Skeletal muscle satellite cell (primary cell): ENCODE data around the gene RASL10B. TPM values are rescaled to one million over a fixed set of nuclear protein-coding genes. Genes with fewer than 3 reads are reported as not detected.
"Not testable (repeated sequence)": the region's sequence is repeated elsewhere in the genome, so short reads cannot be mapped to it uniquely, and the experiment has no call there.

Source experiments
- H3K27me3 ChIP-seq: 2 replicates; pipeline ENCODE4 v1.7.0; 2013; ENCODE audit warnings: low read length; ENCODE audit not compliant: control insufficient read depth, insufficient read depth
- H3K36me3 ChIP-seq: 2 replicates; pipeline ENCODE4 v1.7.0; 2013; ENCODE audit warnings: mild to moderate bottlenecking, control low read depth, low read length; ENCODE audit not compliant: insufficient read depth
- H3K4me1 ChIP-seq: 2 replicates; pipeline ENCODE4 v1.7.0; 2013; ENCODE audit warnings: low read length; ENCODE audit not compliant: control insufficient read depth, insufficient read depth
- H3K4me2 ChIP-seq: 2 replicates; pipeline ENCODE4 v1.7.0; 2013; ENCODE audit warnings: mild to moderate bottlenecking, low read length
- H3K4me3 ChIP-seq: 2 replicates; pipeline ENCODE4 v1.7.0; 2013; ENCODE audit warnings: low read length
- H3K9ac ChIP-seq: 2 replicates; pipeline ENCODE4 v1.7.0; 2013; ENCODE audit warnings: mild to moderate bottlenecking, low read depth, low read length, moderate library complexity
- H3K9me3 ChIP-seq: replicated peaks from 2 replicates; pipeline ENCODE4 v1.7.0; 2013; ENCODE audit warnings: mild to moderate bottlenecking, control low read depth, low read length
- total RNA-seq: library from RNA; depleted of rRNA; stranded (reverse); fragments of >200 nt; gene quantifications from 2 replicates; pipeline ENCODE4 v1.2.3, GENCODE V29; 2012; rRNA removed

RASL10B gene
- 0.22 and 0.25 TPM in 2 replicates for total RNA-seq

- Histone ChIP-seq H3K4me3 (peak within 1 kb of the TSS; percentile 68), H3K4me2 (peak within 1 kb of the TSS; percentile 79), H3K27me3 (no peaks in the 10 kb centered on the region), H3K9ac (peak within 1 kb of the TSS; percentile 41), H3K36me3 (peaks cover 6% of the 10 kb centered on the region), H3K4me1 (peaks cover 20% of the 10 kb centered on the region), H3K9me3 (no peaks in the 10 kb centered on the region)
These were observed at the start of gene RASL10B for GRCh38 chr17:35731239-35731916. RASL10B (plus strand) TSS chr17:35731639; CDS start chr17:35735185, 3,546 bp downstream.

DNA sequence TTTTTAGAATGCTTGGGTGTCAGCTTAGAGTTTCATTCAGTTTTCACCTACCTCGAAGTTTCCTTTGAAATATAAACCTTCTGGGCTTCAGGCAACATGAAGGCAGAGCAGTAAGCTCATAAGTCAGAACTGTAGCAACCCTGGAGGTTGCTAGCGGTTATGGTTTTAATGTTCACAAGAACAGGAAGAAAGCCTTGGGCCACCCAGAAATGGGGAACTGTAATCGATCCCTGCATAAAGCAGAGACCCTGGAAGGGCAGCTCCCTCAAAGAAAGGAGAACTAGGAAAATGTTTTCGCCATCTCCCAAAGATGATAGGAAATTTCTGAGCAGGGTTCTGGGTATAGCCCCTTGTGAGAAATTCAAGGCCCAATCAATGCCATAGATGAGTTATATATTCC, 47.8 kb upstream of the RASL10B start:
- Histone ChIP-seq H3K27me3 (no peaks in the 10 kb centered on the region), H3K4me1 (peaks cover 6% of the 10 kb centered on the region), H3K36me3 (peaks cover 67% of the 10 kb centered on the region), H3K4me2 (no peak overlapping the region), H3K9ac (no peak overlapping the region), H3K4me3 (no peak overlapping the region), H3K9me3 (no peaks in the 10 kb centered on the region)

- H3K9me3 ChIP-seq: no peaks in the 10 kb centered on the region
- H3K4me1 ChIP-seq: peaks cover 6% of the 10 kb centered on the region
- no peaks in the 10 kb centered on the region for H3K27me3 ChIP-seq
- peaks cover 66% of the 10 kb centered on the region for H3K36me3 ChIP-seq
- H3K4me3 ChIP-seq: no peak overlapping the region
- H3K4me2 ChIP-seq: no peak overlapping the region
- no peak overlapping the region for H3K9ac ChIP-seq
These were observed 47.2 kb upstream of the RASL10B start for GRCh38 chr17:35684055-35684802.

GRCh38 chr17:35692512-35693210, 38.8 kb upstream of the RASL10B start:
- Histone ChIP-seq H3K27me3 (no peaks in the 10 kb centered on the region), H3K36me3 (peaks cover 64% of the 10 kb centered on the region), H3K4me3 (no peak overlapping the region), H3K9ac (no peak overlapping the region), H3K4me2 (no peak overlapping the region), H3K4me1 (no peaks in the 10 kb centered on the region), H3K9me3 (no peaks in the 10 kb centered on the region)

DNA sequence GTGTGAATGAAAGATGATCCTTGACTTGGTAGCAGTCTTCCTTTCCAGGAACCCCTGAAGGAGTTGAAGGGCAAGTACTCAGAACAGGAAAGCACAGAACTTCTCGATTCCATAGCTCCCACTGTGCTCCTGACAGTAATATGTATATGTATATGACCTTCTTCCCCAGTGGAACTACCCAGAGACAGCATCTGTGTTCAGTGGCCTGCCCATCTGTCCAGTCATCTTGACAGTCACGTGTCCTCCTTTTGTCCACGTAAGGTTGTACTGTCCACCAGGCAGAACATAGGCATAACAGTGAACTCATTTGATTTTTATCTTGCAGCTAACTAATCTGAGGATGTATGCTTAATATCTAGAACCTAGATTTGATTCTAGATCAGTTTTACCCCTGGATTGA, 37.8 kb upstream of the RASL10B start:
- Histone ChIP-seq H3K9ac (no peak overlapping the region), H3K36me3 (peaks cover 54% of the 10 kb centered on the region), H3K9me3 (no peaks in the 10 kb centered on the region), H3K4me2 (no peak overlapping the region), H3K4me1 (no peaks in the 10 kb centered on the region), H3K27me3 (no peaks in the 10 kb centered on the region), H3K4me3 (no peak overlapping the region)

GRCh38 chr17:35694906-35695305, 36.5 kb upstream of the RASL10B start:
- no peaks in the 10 kb centered on the region for H3K4me1 ChIP-seq

GRCh38 chr17:35695613-35696012, 35.8 kb upstream of the RASL10B start:
- Histone ChIP-seq H3K4me2 (no peak overlapping the region), H3K4me3 (no peak overlapping the region), H3K27me3 (no peaks in the 10 kb centered on the region), H3K4me1 (no peaks in the 10 kb centered on the region), H3K36me3 (peaks cover 38% of the 10 kb centered on the region), H3K9ac (no peak overlapping the region), H3K9me3 (no peaks in the 10 kb centered on the region)

More at GRCh38 chr17:35694906-35695305, 36.5 kb upstream of the RASL10B start:
- Histone ChIP-seq H3K9me3 (no peaks in the 10 kb centered on the region), H3K36me3 (peaks cover 45% of the 10 kb centered on the region), H3K4me2 (no peak overlapping the region), H3K4me3 (no peak overlapping the region), H3K27me3 (no peaks in the 10 kb centered on the region), H3K9ac (no peak overlapping the region)

- H3K9ac ChIP-seq: no peak overlapping the region
- no peak overlapping the region for H3K4me2 ChIP-seq
- no peak overlapping the region for H3K4me3 ChIP-seq
- no peaks in the 10 kb centered on the region for H3K4me1 ChIP-seq
- H3K27me3 ChIP-seq: no peaks in the 10 kb centered on the region
- H3K36me3 ChIP-seq: peaks cover 20% of the 10 kb centered on the region
- no peaks in the 10 kb centered on the region for H3K9me3 ChIP-seq
These were observed 32.6 kb upstream of the RASL10B start for GRCh38 chr17:35698800-35699199.

DNA sequence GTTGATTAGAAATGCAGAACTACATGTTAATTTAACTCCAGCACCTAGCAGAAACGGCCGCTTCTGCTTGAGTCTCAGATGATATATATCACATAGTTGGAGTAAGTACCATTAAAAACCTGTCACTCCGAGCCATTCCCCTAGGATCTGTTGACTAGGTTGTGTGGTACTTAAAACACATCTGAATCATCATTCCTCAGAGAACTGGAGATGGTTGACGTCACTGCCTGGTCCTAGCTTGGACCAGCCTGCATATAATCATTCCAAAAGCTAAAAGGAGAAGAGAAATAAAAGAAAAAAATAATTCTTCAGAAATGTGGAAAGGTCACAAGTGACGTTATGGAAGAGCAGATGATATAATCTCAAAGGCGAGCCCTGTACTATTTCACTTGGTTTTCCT, 31.3 kb upstream of the RASL10B start:
- H3K9me3 ChIP-seq: no peaks in the 10 kb centered on the region
- no peak overlapping the region for H3K4me3 ChIP-seq
- H3K9ac ChIP-seq: no peak overlapping the region
- peaks cover 13% of the 10 kb centered on the region for H3K36me3 ChIP-seq
- no peak overlapping the region for H3K4me2 ChIP-seq
- no peaks in the 10 kb centered on the region for H3K27me3 ChIP-seq
- no peaks in the 10 kb centered on the region for H3K4me1 ChIP-seq

GRCh38 chr17:35701491-35701890, 29.9 kb upstream of the RASL10B start:
- Histone ChIP-seq H3K4me3 (no peak overlapping the region), H3K9ac (no peak overlapping the region), H3K9me3 (no peaks in the 10 kb centered on the region), H3K27me3 (no peaks in the 10 kb centered on the region), H3K4me2 (no peak overlapping the region), H3K36me3 (peaks cover 4% of the 10 kb centered on the region), H3K4me1 (no peaks in the 10 kb centered on the region)

DNA sequence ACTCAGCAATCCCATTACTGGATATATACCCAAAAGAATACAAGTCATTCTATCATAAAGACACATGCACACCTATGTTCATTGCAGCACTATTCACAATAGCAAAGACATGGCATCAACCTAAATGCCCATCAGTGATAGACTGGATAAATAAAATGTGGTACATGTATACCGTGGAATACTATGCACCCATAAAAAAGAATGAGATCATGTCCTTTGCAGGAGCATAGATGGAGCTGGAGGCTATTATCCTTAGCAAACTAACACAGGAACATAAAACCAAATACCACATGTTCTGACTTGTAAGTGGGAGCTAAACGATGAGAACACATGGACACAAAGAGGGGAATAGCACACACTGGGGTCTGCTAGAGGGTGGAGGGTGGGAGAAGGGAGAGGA, 28.1 kb upstream of the RASL10B start:
- not testable (repeated sequence) for H3K9me3 ChIP-seq, H3K27me3 ChIP-seq, H3K4me3 ChIP-seq

More for the DNA sequence above, 28.1 kb upstream of the RASL10B start:
- H3K36me3 ChIP-seq, H3K4me1 ChIP-seq, H3K9ac ChIP-seq, H3K4me2 ChIP-seq: not testable (repeated sequence)
